Islet of Langerhans (tissue), 1 donor: ENCODE data around the gene TMEM41B.
"Not testable (repeated sequence)": the region's sequence is repeated elsewhere in the genome, so short reads cannot be mapped to it uniquely, and the experiment has no call there.

ENCODE experiments used
- FAIRE-seq: peaks from one replicate; lab custom pipeline; 2011; peaks lifted over from hg19 to GRCh38; lab: Jason Lieb, UNC

Gene TMEM41B

DNA sequence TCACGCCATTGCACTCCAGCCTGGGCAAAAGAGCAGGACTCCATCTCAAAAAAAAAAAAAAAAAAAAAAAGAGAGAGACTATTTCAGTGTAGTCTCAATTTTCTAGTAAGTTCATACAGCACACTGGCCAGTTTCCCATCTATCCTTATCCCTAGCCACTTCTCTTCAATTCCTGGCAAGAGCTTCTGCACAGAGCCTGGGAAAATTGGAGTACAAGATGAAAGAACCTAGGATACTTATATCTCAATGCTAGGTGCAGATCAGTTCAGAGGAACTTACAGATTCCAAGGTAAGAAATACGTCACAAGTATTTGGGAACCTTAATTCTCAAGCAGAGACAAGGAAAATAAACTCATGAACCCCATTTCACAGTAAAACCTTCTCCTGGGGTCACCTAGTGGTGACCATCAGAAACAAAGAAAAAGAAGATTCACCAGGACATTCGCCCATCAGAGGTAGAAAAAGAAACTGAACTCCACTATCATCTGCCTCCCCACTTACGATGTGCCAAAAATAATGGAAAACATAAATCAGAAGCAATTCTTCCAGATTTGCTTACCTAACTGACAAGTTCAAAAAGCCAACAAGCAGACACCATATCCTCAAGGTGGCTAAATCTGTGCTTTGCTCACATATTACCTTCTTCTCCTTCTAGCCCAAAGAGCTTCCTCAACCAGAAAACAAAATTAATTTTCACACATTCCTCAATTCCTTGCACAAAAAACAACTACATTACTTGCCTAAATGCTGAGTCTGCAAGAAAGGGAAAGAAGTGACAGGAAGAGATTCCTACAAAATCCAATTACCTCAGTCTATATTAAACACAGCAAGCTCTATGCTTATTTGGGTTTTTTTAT is 54.2 kb downstream of the TMEM41B start:
- no peak for FAIRE-seq

GRCh38 chr11:9258279-9258678 is 56.1 kb downstream of the TMEM41B start:
- FAIRE-seq = not testable (repeated sequence)

DNA sequence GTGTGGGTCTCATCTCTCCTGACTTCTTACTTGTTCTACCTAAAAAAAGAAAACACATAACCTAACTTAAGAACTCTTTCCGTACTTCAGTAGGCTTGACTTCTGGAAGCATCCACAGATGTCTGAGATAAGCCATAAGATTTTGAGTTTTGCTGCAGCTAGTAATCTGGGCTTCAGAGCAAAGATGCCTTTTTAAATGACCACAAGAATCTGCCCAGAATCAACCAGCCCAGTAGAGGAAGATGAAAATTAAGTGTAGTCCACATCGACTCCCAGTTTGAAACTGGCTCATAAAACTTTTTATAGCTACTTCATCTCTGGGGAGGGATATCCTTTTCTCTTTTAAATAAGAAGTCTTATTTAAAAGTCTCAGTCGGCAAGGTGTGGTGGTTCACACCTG is 60.0 kb downstream of the TMEM41B start:
- no peak for FAIRE-seq

- no peak for FAIRE-seq
These were observed 61.3 kb downstream of the TMEM41B start for GRCh38 chr11:9253086-9253485.

DNA sequence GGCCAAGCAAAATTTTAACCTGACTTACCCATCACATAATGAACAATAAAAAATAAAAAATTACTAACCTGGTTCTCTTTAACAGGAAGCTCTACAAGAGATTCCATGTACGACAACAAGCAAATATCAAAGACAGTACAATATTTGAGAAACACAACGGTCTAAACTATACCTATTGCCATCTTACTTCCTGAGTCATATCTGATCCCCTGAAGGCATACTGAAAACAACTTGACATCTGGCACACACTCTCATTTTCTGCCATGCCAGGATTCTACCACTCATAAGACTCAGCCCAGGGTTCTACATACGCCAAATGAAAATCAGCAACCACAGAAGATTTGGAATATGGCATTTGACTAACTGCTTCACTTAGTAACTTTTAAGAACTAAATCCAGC is 63.1 kb downstream of the TMEM41B start:
- FAIRE-seq = no peak

GRCh38 chr11:9250139-9250582 is 64.2 kb downstream of the TMEM41B start:
- FAIRE-seq = no peak

GRCh38 chr11:9249252-9249651 is 65.1 kb downstream of the TMEM41B start:
- FAIRE-seq = no peak

DNA sequence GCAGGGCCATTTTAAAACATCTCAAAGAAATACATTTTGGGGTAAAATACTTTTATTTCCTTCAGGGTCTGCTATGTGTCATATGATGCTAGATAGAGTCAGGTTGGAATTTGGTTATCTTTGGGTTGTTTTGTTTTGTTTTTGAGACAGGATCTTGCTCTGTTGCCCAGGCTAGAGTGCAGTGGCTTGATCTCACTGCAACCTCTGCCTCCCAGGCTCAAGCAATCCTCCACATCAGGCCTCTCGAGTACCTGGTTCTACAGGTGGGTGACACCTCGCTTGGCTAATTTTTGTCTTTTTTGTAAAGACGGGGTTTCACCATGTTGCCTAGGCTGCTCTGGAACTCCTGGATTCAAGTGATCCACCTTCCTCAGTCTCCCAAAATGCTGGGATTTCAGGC is 66.5 kb downstream of the TMEM41B start:
- FAIRE-seq = no peak

GRCh38 chr11:9236242-9236641 is 78.2 kb downstream of the TMEM41B start:
- FAIRE-seq = not testable (repeated sequence)

GRCh38 chr11:9232482-9232881 is 81.9 kb downstream of the TMEM41B start:
- no peak for FAIRE-seq

- no peak for FAIRE-seq
These were observed 82.6 kb downstream of the TMEM41B start for GRCh38 chr11:9231848-9232177.
